Sigmoid colon (tissue), 7 donors: ENCODE results near the gene ACP3. TPM values are rescaled to one million over a fixed set of nuclear protein-coding genes. Genes with fewer than 3 reads are reported as not detected.
A peak's percentile ranks its signal among the peaks of the same experiment; 100 is the strongest.

Experiments
- DNase-seq: peaks from one replicate; pipeline ENCODE4 v3.0.0-alpha.2; 2019
- H3K27ac ChIP-seq, 4 donors: fragments of 200-600 bp; sonication (generic); one replicate each; pipeline ENCODE4 v1.5.1; 2016 to 2019; ENCODE audit warnings: mild to moderate bottlenecking in 1 of 4
- H3K27me3 ChIP-seq, 3 donors: fragments of 200-600 bp; sonication (generic); one replicate each; pipeline ENCODE4 v1.5.1; 2019; ENCODE audit warnings: mild to moderate bottlenecking in 1 of 3
- H3K36me3 ChIP-seq, 4 donors: fragments of 200-600 bp; sonication (generic); one replicate each; pipeline ENCODE4 v1.5.1; 2016 to 2019
- H3K4me1 ChIP-seq, 4 donors: fragments of 200-600 bp; sonication (generic); one replicate each; pipeline ENCODE4 v1.5.1; 2017 to 2019
- H3K4me3 ChIP-seq, 4 donors: fragments of 200-600 bp; sonication (generic); one replicate each; pipeline ENCODE4 v1.5.1; 2017 to 2019; ENCODE audit warnings: mild to moderate bottlenecking in 2 of 4, moderate library complexity in 1 of 4
- H3K9me3 ChIP-seq, 4 donors: fragments of 200-600 bp in 3 of 4; sonication (generic) in 3 of 4; one replicate each; pipeline versions ENCODE4 v1.5.1 to v1.6.1; 2013 to 2019
- CTCF ChIP-seq, 4 experiments: fragments of 450-650 bp in 3 of 4; fragments of 200-600 bp in 1 of 4; IDR thresholded peaks; one replicate each; pipeline ENCODE4 v1.5.1; 2016 to 2019; ENCODE audit warnings: antibody characterized with exemption in 4 of 4, mild to moderate bottlenecking in 3 of 4, moderate library complexity in 2 of 4
- EP300 ChIP-seq, 4 donors: sonication (generic); formaldehyde crosslinking; IDR thresholded peaks; one replicate each; pipeline ENCODE4 v1.6.1; 2017; ENCODE audit warnings: antibody characterized with exemption in 4 of 4
- POLR2A ChIP-seq, 2 donors: fragments of 450-650 bp; IDR thresholded peaks; one replicate each; pipeline ENCODE4 v1.6.1; 2016; ENCODE audit warnings: antibody characterized with exemption in 2 of 2, mild to moderate bottlenecking in 2 of 2, moderate library complexity in 2 of 2
- POLR2AphosphoS5 ChIP-seq, 4 donors: sonication (generic); formaldehyde crosslinking; IDR thresholded peaks; one replicate each; pipeline ENCODE4 v1.6.1; 2017; ENCODE audit warnings: antibody characterized with exemption in 4 of 4
- WGBS, 2 donors: extraction: QIAGEN DNeasy Blood & Tissue Kit; methylation state at CpG; one replicate each; pipeline ENCODE4 v1.1.7; 2013; 5-methylcytosine and 5-hydroxymethylcytosine counted together
- intact Hi-C: fragments of 100-400 bp; cut with DNase I; formaldehyde crosslinking; loops from one replicate; pipeline ENCODE4 v1.15.1; 2023
- polyA plus RNA-seq, 3 donors: library from polyadenylated mRNA; stranded (reverse); fragments of 200-250 nt; gene quantifications; one replicate each; pipeline ENCODE4 v1.2.3, GENCODE V29; 2013
- total RNA-seq, 4 donors: library from RNA; depleted of rRNA; stranded (reverse); fragments of >200 nt; gene quantifications; one replicate each; pipeline ENCODE4 v1.1.0, GENCODE V29; 2016
- donor health status: healthy with polysubstance abuse.
- donor health status: Bipolar disorder and iron deficiency.
- donor health status: healthy.

ACP3 gene
- total and polyA plus RNA-seq, 7 donors, result 0.71 to 9.6 (median 1.8) TPM; not detected in 1

GRCh38 chr3:132283440-132283839, 33.8 kb upstream of the ACP3 start:
- H3K4me1 ChIP-seq, result no peaks in the 10 kb centered on the region
- H3K9me3 ChIP-seq, result no peaks in the 10 kb centered on the region
- no peak overlapping the region for H3K4me3 ChIP-seq
- H3K27me3 ChIP-seq, result no peaks in the 10 kb centered on the region
- peak overlapping the region in 2 of 4 donors; percentile 27 to 35 for H3K27ac ChIP-seq
- DNase-seq, result no peak
- intact Hi-C loops, result no loop called here
- WGBS, 2 donors, result 34 to 58% methylated on average over 1 of the region's 1 CpG
- no peaks in the 10 kb centered on the region for H3K36me3 ChIP-seq
- no peak for TF ChIP-seq POLR2AphosphoS5 (IDR thresholded peaks at IDR 0.05)

GRCh38 chr3:132283916-132284405, 33.2 kb upstream of the ACP3 start:
- Histone ChIP-seq H3K9me3 (no peaks in the 10 kb centered on the region), H3K4me1 (no peaks in the 10 kb centered on the region), H3K27me3 (no peaks in the 10 kb centered on the region), H3K36me3 (no peaks in the 10 kb centered on the region), H3K27ac (peak overlapping the region in 2 of 4 donors; percentile 27 to 35), H3K4me3 (no peak overlapping the region)
- TF ChIP-seq POLR2AphosphoS5 (IDR thresholded peaks at IDR 0.05), result no peak
- no peak for TF ChIP-seq CTCF (IDR thresholded peaks at IDR 0.05)
- no peak for TF ChIP-seq POLR2A (IDR thresholded peaks at IDR 0.05)
- no peak for TF ChIP-seq EP300 (IDR thresholded peaks at IDR 0.05)
- 78 to 88% methylated on average over 5 of the region's 5 CpGs for WGBS, 2 donors
- intact Hi-C loops, result no loop called here
- DNase-seq, result no peak

- no peak overlapping the region for H3K27ac ChIP-seq
- no peak for DNase-seq
- H3K27me3 ChIP-seq, result no peaks in the 10 kb centered on the region
- intact Hi-C loops, result no loop called here
- H3K36me3 ChIP-seq, result no peaks in the 10 kb centered on the region
- TF ChIP-seq CTCF (IDR thresholded peaks at IDR 0.05), result no peak
- no peak for TF ChIP-seq POLR2A (IDR thresholded peaks at IDR 0.05)
- TF ChIP-seq POLR2AphosphoS5 (IDR thresholded peaks at IDR 0.05), result no peak
- TF ChIP-seq EP300 (IDR thresholded peaks at IDR 0.05), result no peak
- H3K4me3 ChIP-seq, result no peak overlapping the region
- no peaks in the 10 kb centered on the region for H3K9me3 ChIP-seq
- 84 to 86% methylated on average over 32 of the region's 32 CpGs for WGBS, 2 donors
- no peaks in the 10 kb centered on the region for H3K4me1 ChIP-seq
Measured at GRCh38 chr3:132284781-132285619, 32.2 kb upstream of the ACP3 start.

GRCh38 chr3:132285620-132285945, 31.6 kb upstream of the ACP3 start:
- Histone ChIP-seq H3K27me3 (no peaks in the 10 kb centered on the region), H3K4me1 (no peaks in the 10 kb centered on the region), H3K36me3 (no peaks in the 10 kb centered on the region), H3K9me3 (no peaks in the 10 kb centered on the region), H3K4me3 (no peak overlapping the region), H3K27ac (no peak overlapping the region)
- WGBS, 2 donors, result 45 to 64% methylated on average over 2 of the region's 2 CpGs
- no peak for DNase-seq
- intact Hi-C loops, result no loop called here
- TF ChIP-seq POLR2AphosphoS5 (IDR thresholded peaks at IDR 0.05) (no peak), CTCF (IDR thresholded peaks at IDR 0.05) (no peak), POLR2A (IDR thresholded peaks at IDR 0.05) (no peak), EP300 (IDR thresholded peaks at IDR 0.05) (no peak)

- Histone ChIP-seq H3K9me3 (no peaks in the 10 kb centered on the region), H3K27me3 (no peaks in the 10 kb centered on the region), H3K4me1 (no peaks in the 10 kb centered on the region), H3K27ac (no peak overlapping the region), H3K4me3 (no peak overlapping the region), H3K36me3 (no peaks in the 10 kb centered on the region)
- DNase-seq, result no peak
- TF ChIP-seq POLR2A (IDR thresholded peaks at IDR 0.05), result no peak
- TF ChIP-seq CTCF (IDR thresholded peaks at IDR 0.05), result no peak
- no peak for TF ChIP-seq EP300 (IDR thresholded peaks at IDR 0.05)
- TF ChIP-seq POLR2AphosphoS5 (IDR thresholded peaks at IDR 0.05), result no peak
- intact Hi-C loops, result no loop called here
- WGBS, 2 donors, result 67 to 81% methylated on average over 1 of the region's 1 CpG
Measured at GRCh38 chr3:132286035-132286434, 31.2 kb upstream of the ACP3 start.
